GM23248 (cell line): Measurements from ENCODE around the gene HMGB1.

Experiments used
- EZH2 ChIP-seq: fragments of 200-600 bp; sonication (generic); IDR thresholded peaks from 2 replicates; pipeline ENCODE4 v1.6.1; 2018; ENCODE audit warnings: antibody characterized with exemption, mild to moderate bottlenecking; ENCODE audit not compliant: insufficient read depth, poor library complexity, severe bottlenecking
- EZH2phosphoT487 ChIP-seq: fragments of 200-600 bp; sonication (generic); IDR thresholded peaks from 2 replicates; pipeline ENCODE4 v1.6.1; 2018; ENCODE audit warnings: antibody characterized with exemption, moderate library complexity, mild to moderate bottlenecking, low read depth; ENCODE audit not compliant: insufficient read depth

GRCh38 chr13:30504081-30504480 is 38.3 kb upstream of the HMGB1 start:
- no peak for TF ChIP-seq EZH2phosphoT487
- no peak for TF ChIP-seq EZH2
